ENCODE results near the gene IFITM1. TPM values are rescaled to one million over a fixed set of nuclear protein-coding genes. Genes with fewer than 3 reads are reported as not detected.
A peak's percentile ranks its signal among the peaks of the same experiment; 100 is the strongest.

IFITM1 gene
- total and polyA plus RNA-seq, 2 experiments from 2014 or later: 72.7 to 180 TPM

DNA sequence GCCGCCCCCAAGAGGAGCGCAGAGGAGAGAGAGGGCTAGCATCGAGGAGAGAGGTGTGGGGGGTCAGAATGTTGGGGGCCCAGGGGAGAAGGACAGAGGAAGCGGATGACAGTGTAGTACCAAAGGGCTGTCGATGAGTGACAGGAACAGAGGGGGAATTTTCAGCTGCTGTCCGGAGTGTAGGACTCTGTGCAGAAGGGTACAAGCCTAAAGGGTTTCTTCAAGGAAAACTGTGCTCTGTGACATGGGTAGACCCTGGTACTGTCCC is 41.0 kb upstream of the IFITM1 start:
- peaks cover 16% of the 10 kb centered on the region for H3K27me3 ChIP-seq (replicated peaks; ENCODE audit: insufficient read depth)
- DNase-seq: no peak

DNA sequence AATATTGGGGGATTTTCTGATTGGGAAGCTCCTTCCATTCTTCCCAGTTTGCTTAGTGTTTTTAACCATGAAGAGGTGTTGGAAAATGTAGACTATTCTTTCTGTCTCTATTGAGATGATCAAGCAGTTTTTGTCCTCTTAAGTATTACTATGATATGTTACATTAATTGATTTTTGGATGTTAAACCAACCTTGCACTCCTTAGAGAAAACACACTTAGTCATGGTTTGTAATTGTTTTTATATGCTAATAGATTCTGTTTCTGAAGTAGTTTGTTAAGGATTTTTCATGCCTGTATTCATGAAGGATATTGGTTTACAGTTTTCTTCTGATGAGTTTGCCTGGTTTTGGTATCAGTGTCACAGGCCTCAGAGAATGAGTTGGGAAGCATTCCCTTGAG is 37.6 kb upstream of the IFITM1 start:
- H3K79me2 ChIP-seq (ENCODE audit: insufficient read depth): no peaks in the 10 kb centered on the region
- H3K4me3 ChIP-seq: no peak overlapping the region
- H3K9ac ChIP-seq: no peak overlapping the region
- no peaks in the 10 kb centered on the region for H3K4me1 ChIP-seq (ENCODE audit: insufficient read depth)
- in situ Hi-C loops (cut with MboI): no loop called here
- no peak overlapping the region for H2AFZ ChIP-seq
- H3K9me3 ChIP-seq (ENCODE audit: low read depth): no peaks in the 10 kb centered on the region
- no peaks in the 10 kb centered on the region for H3F3A ChIP-seq (ENCODE audit: insufficient read depth)
- no peak for DNase-seq
- H3K4me2 ChIP-seq (ENCODE audit: unreplicated experiment): no peak overlapping the region
- no peak overlapping the region for H3K27ac ChIP-seq
- H3K36me3 ChIP-seq (ENCODE audit: low read depth): no peaks in the 10 kb centered on the region
- no peaks in the 10 kb centered on the region for H4K20me1 ChIP-seq (ENCODE audit: insufficient read depth)
- H3K9me2 ChIP-seq (ENCODE audit: insufficient read depth): no peaks in the 10 kb centered on the region
- TF ChIP-seq EZH2phosphoT487 (IDR thresholded peaks at IDR 0.05; ENCODE audit: insufficient read depth, low read depth) (no peak), EZH2 (IDR thresholded peaks at IDR 0.05; ENCODE audit: insufficient read depth, poor library complexity, severe bottlenecking) (no peak)
- H3K27me3 ChIP-seq (replicated peaks; ENCODE audit: insufficient read depth): peaks cover 46% of the 10 kb centered on the region

More for the DNA sequence above, 41.0 kb upstream of the IFITM1 start:
- H3K36me3 ChIP-seq (ENCODE audit: low read depth): no peaks in the 10 kb centered on the region
- no peaks in the 10 kb centered on the region for H3K9me2 ChIP-seq (ENCODE audit: insufficient read depth)
- no peak overlapping the region for H3K9ac ChIP-seq
- no peaks in the 10 kb centered on the region for H3K79me2 ChIP-seq (ENCODE audit: insufficient read depth)
- WGBS, 2 experiments (ENCODE audit: low coverage in 1 of 2, low lambda C conversion rate in 2 of 2, missing lambda C conversion rate in 2 of 2): 72 to 75% methylated on average over 5 to 6 of the region's 6 CpGs
- H3K27ac ChIP-seq: no peak overlapping the region
- in situ Hi-C loops (cut with MboI): no loop called here
- no peaks in the 10 kb centered on the region for H3K4me1 ChIP-seq (ENCODE audit: insufficient read depth)
- H3K4me2 ChIP-seq (ENCODE audit: unreplicated experiment): no peak overlapping the region
- H4K20me1 ChIP-seq (ENCODE audit: insufficient read depth): no peaks in the 10 kb centered on the region
- peaks cover 4% of the 10 kb centered on the region for H3F3A ChIP-seq (ENCODE audit: insufficient read depth)
- H3K4me3 ChIP-seq: no peak overlapping the region
- no peaks in the 10 kb centered on the region for H3K9me3 ChIP-seq (ENCODE audit: low read depth)
- no peak overlapping the region for H2AFZ ChIP-seq
- TF ChIP-seq EZH2phosphoT487 (IDR thresholded peaks at IDR 0.05; ENCODE audit: insufficient read depth, low read depth): no peak
- TF ChIP-seq EZH2 (IDR thresholded peaks at IDR 0.05; ENCODE audit: insufficient read depth, poor library complexity, severe bottlenecking): no peak

DNA sequence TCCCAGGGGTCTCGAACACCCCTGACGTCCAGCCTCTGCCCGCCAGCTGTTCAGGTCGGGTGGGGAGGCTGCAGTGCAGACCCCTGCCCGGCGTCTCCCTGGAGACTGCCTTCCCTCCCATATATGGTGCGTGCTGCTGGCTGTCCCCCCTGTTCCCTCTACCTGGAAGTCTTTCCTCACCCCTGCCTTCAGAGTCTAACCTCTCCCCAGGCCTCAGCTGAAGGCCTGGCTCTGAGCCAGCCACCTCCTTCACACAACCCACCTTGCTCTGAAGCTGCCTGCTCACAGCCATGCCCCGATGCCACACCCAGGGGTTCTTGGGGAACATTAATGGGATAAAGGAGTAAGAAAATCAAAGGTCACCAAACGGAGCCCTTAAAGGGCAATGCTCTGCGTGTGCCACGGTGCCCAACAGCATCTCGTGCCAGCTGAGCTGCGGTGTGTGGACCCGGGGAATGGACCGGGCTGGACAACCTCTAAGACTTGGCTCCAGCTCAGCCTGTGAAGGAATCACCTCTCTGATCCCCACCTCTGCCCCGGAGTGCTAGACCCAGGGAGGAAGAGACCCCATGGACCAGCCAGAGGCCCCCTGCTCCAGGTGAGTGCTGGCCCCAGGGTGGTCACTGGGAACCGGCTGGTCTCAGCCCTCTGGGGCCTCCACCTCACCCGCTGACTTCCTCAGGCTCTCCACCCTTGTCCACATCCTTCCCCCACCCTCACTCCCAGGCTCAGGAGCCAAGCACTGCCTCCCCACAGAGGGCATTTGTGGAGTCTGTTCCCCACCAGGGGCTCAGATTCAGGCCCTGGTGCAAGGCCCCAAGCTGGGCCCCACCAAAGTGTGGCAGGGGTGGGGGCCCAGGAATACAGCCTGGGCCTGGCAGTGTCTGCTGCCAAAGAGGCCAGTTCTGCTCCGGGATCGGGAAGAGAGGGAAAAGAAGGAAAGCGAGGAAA is 35.6 kb upstream of the IFITM1 start, which contains the start of gene NLRP6:
NLRP6 (plus strand) TSS at position 407 of the 951 bp plus-strand sequence; CDS start at position 570, 163 bp downstream.
- Histone ChIP-seq H3K79me2 (ENCODE audit: insufficient read depth) (no peaks in the 10 kb centered on the region), H3K36me3 (ENCODE audit: low read depth) (no peaks in the 10 kb centered on the region), H3K9me3 (ENCODE audit: low read depth) (no peaks in the 10 kb centered on the region), H3F3A (ENCODE audit: insufficient read depth) (no peaks in the 10 kb centered on the region), H3K9me2 (ENCODE audit: insufficient read depth) (no peaks in the 10 kb centered on the region), H3K4me3 (no peak within 1 kb of the TSS), H3K4me1 (ENCODE audit: insufficient read depth) (no peaks in the 10 kb centered on the region), H3K27ac (no peak within 1 kb of the TSS), H4K20me1 (ENCODE audit: insufficient read depth) (no peaks in the 10 kb centered on the region), H2AFZ (no peak within 1 kb of the TSS), H3K4me2 (ENCODE audit: unreplicated experiment) (no peak within 1 kb of the TSS), H3K9ac (no peak within 1 kb of the TSS), H3K27me3 (replicated peaks; ENCODE audit: insufficient read depth) (peaks cover 65% of the 10 kb centered on the region)
- DNase-seq: no peak
- in situ Hi-C loops (cut with MboI): no loop called here
- no peak for TF ChIP-seq EZH2 (IDR thresholded peaks at IDR 0.05; ENCODE audit: insufficient read depth, poor library complexity, severe bottlenecking)
- no peak for TF ChIP-seq EZH2phosphoT487 (IDR thresholded peaks at IDR 0.05; ENCODE audit: insufficient read depth, low read depth)
- 56 to 62% methylated on average over 21 of the region's 21 CpGs for WGBS, 2 experiments (ENCODE audit: low coverage in 1 of 2, low lambda C conversion rate in 2 of 2, missing lambda C conversion rate in 2 of 2)

DNA sequence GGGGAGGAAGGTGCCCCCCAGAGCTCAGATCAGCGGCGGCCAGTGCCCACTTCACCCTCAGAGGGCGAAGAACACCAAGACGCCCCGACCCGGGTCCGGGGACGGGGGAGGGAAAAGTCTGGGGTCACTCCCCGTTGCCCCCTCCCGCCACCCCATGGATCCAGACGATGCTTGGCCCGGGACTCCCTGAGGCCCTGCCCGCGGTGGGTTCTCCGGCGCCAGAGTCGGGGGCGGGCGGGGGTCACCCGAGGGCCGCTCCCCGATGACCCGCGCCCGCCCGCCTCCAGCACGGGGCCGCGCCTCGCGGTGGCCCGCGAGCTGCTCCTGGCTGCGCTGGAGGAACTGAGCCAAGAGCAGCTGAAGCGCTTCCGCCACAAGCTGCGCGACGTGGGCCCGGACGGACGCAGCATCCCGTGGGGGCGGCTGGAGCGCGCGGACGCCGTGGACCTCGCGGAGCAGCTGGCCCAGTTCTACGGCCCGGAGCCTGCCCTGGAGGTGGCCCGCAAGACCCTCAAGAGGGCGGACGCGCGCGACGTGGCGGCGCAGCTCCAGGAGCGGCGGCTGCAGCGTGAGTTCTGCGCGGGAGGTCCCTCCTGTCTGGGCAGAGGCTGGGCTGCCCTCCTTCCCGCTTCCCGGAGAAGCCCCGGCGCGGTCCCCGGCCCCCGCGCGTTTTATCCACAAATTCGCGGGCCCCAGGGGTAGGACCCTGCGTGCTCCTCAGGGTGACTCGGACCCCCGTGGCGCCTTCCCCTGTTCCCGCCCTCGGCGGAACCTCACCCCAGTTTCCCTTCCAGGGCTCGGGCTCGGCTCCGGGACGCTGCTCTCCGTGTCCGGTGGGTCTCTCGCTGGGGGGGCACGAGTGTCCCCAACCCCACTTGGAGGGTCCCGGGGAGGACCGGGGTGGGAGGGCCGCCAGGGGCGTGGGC is 34.5 kb upstream of the IFITM1 start:
- no peaks in the 10 kb centered on the region for H3F3A ChIP-seq (ENCODE audit: insufficient read depth)
- no peak overlapping the region for H3K9ac ChIP-seq
- TF ChIP-seq EZH2 (IDR thresholded peaks at IDR 0.05; ENCODE audit: insufficient read depth, poor library complexity, severe bottlenecking) (no peak), EZH2phosphoT487 (IDR thresholded peaks at IDR 0.05; ENCODE audit: insufficient read depth, low read depth) (0 out of 2 replicates have a peak, but pooled peaks have one; percentile 34)
- in situ Hi-C loops (cut with MboI): no loop called here
- 11 to 12% methylated on average over 38 to 84 of the region's 97 CpGs for WGBS, 2 experiments (ENCODE audit: low coverage in 1 of 2, low lambda C conversion rate in 2 of 2, missing lambda C conversion rate in 2 of 2)
- no peaks in the 10 kb centered on the region for H3K9me2 ChIP-seq (ENCODE audit: insufficient read depth)
- H3K36me3 ChIP-seq (ENCODE audit: low read depth): no peaks in the 10 kb centered on the region
- peaks cover 71% of the 10 kb centered on the region for H3K27me3 ChIP-seq (replicated peaks; ENCODE audit: insufficient read depth)
- no peak overlapping the region for H3K4me2 ChIP-seq (ENCODE audit: unreplicated experiment)
- DNase-seq: no peak
- H2AFZ ChIP-seq: no peak overlapping the region
- H3K4me3 ChIP-seq: no peak overlapping the region
- H3K27ac ChIP-seq: no peak overlapping the region
- H3K9me3 ChIP-seq (ENCODE audit: low read depth): no peaks in the 10 kb centered on the region
- no peaks in the 10 kb centered on the region for H3K4me1 ChIP-seq (ENCODE audit: insufficient read depth)
- H4K20me1 ChIP-seq (ENCODE audit: insufficient read depth): no peaks in the 10 kb centered on the region
- no peaks in the 10 kb centered on the region for H3K79me2 ChIP-seq (ENCODE audit: insufficient read depth)
